Left renal pelvis (tissue), 4 donors: ENCODE data around the gene KRTAP10-11. TPM values are rescaled to one million over a fixed set of nuclear protein-coding genes. Genes with fewer than 3 reads are reported as not detected.
"Not testable (repeated sequence)": the region's sequence is repeated elsewhere in the genome, so short reads cannot be mapped to it uniquely, and the experiment has no call there.

Experiments used
- DNase-seq, 4 donors: peaks; one replicate each; pipeline ENCODE4 v3.0.0-alpha.2; 2013; ENCODE audit warnings: low read depth in 4 of 4, low spot score in 3 of 4
- polyA plus RNA-seq, 4 donors: library from polyadenylated mRNA; unstranded; fragments of 120-200 nt; gene quantifications; one replicate each; pipeline ENCODE4 v1.2.1, GENCODE V29; 2013; ENCODE audit not compliant: insufficient read length in 4 of 4

Gene KRTAP10-11
- polyA plus RNA-seq, 4 donors: not detected

- no peak for DNase-seq
Observed at GRCh38 chr21:44658913-44659595, 12.8 kb downstream of the KRTAP10-11 start.

GRCh38 chr21:44661567-44661966 lies 15.4 kb downstream of the KRTAP10-11 start:
- DNase-seq: not testable (repeated sequence)

GRCh38 chr21:44664691-44665090 lies 18.5 kb downstream of the KRTAP10-11 start:
- no peak for DNase-seq

GRCh38 chr21:44666401-44667320 lies 20.4 kb downstream of the KRTAP10-11 start, which contains the start of gene KRTAP12-2:
Gene KRTAP12-2 (minus strand): TSS chr21:44666927. CDS start chr21:44666886, 41 bp downstream.
- DNase-seq: no peak

GRCh38 chr21:44667612-44668011 lies 21.4 kb downstream of the KRTAP10-11 start:
- no peak for DNase-seq

- DNase-seq: no peak
Observed at GRCh38 chr21:44670642-44671432, 24.6 kb downstream of the KRTAP10-11 start.

- DNase-seq: no peak
Observed at GRCh38 chr21:44671911-44672310, 25.7 kb downstream of the KRTAP10-11 start.

GRCh38 chr21:44677881-44678280 lies 31.7 kb downstream of the KRTAP10-11 start:
- DNase-seq: no peak

GRCh38 chr21:44681152-44681551 lies 34.9 kb downstream of the KRTAP10-11 start:
- DNase-seq: no peak

- DNase-seq: no peak
Observed at GRCh38 chr21:44681861-44682579, 35.8 kb downstream of the KRTAP10-11 start, which contains the start of gene KRTAP12-1. Gene KRTAP12-1 (minus strand): TSS chr21:44682163. CDS start chr21:44682123, 40 bp downstream.

- no peak for DNase-seq
Observed at GRCh38 chr21:44682580-44683151, 36.5 kb downstream of the KRTAP10-11 start.

GRCh38 chr21:44684077-44684476 lies 37.9 kb downstream of the KRTAP10-11 start:
- no peak for DNase-seq

- no peak for DNase-seq
Observed at GRCh38 chr21:44684483-44684882, 38.3 kb downstream of the KRTAP10-11 start.

GRCh38 chr21:44685050-44685449 lies 38.8 kb downstream of the KRTAP10-11 start:
- DNase-seq: not testable (repeated sequence)

- DNase-seq: no peak
Observed at GRCh38 chr21:44686000-44686781, 40.0 kb downstream of the KRTAP10-11 start.

- no peak for DNase-seq
Observed at GRCh38 chr21:44686843-44687561, 40.8 kb downstream of the KRTAP10-11 start.

- no peak for DNase-seq
Observed at GRCh38 chr21:44687671-44688070, 41.5 kb downstream of the KRTAP10-11 start.

- DNase-seq: not testable (repeated sequence)
Observed at GRCh38 chr21:44689740-44690139, 43.5 kb downstream of the KRTAP10-11 start.
